ENCODE results near the gene FLOT1. TPM values are rescaled to one million over a fixed set of nuclear protein-coding genes. Genes with fewer than 3 reads are reported as not detected.
"Not testable (repeated sequence)": the region's sequence is repeated elsewhere in the genome, so short reads cannot be mapped to it uniquely, and the experiment has no call there.

The FLOT1 gene
- total RNA-seq, 5 donors from 2014 or later (not counting 1 experiment from before 2014, with no cell fraction given) = 62.2 to 109 (median 74.2) TPM

GRCh38 chr6:30757261-30757904 lies 14.9 kb upstream of the FLOT1 start:
- H3K27ac ChIP-seq (ENCODE audit: low read length) = no peak overlapping the region
- ChIA-PET POLR2A (interaction anchor here in 1 of 2 donors (0.6 kb wide), 1 partner anchor 54 kb away, joined by 4 read pairs; no protein-coding TSS in a partner anchor), CTCF (no interaction called here)
- H3K4me1 ChIP-seq (ENCODE audit: control insufficient read depth in 1 of 2, extremely low read depth in 1 of 2, insufficient read depth in 2 of 2, low read length in 2 of 2) = peaks cover 0 to 4% of the 10 kb centered on the region in 2 experiments
- H3K4me1 Mint-ChIP-seq = peaks cover 7% of the 10 kb centered on the region in 3 donors
- ATAC-seq (replicated peaks in 1 of 4) = no peak
- H3K4me3 Mint-ChIP-seq = no peak overlapping the region
- H3K36me3 Mint-ChIP-seq = no peaks in the 10 kb centered on the region
- no peak overlapping the region for H3K4me3 ChIP-seq (ENCODE audit: control insufficient read depth in 1 of 2, extremely low read depth in 1 of 2, low read length in 1 of 2)
- H3K27me3 Mint-ChIP-seq = no peaks in the 10 kb centered on the region
- no peaks in the 10 kb centered on the region for H3K9me3 Mint-ChIP-seq
- no peaks in the 10 kb centered on the region for H3K36me3 ChIP-seq (ENCODE audit: control insufficient read depth in 2 of 2, extremely low read depth in 1 of 2, insufficient read depth in 1 of 2, low read length in 1 of 2)
- WGBS (ENCODE audit: insufficient coverage) = no CpG with 5 or more reads among the region's 1 CpG
- peaks cover 0 to 4% of the 10 kb centered on the region in 2 experiments for H3K27me3 ChIP-seq (replicated peaks in 1 of 2; ENCODE audit: control insufficient read depth in 2 of 2, extremely low read depth in 1 of 2, insufficient read depth in 2 of 2, low read length in 1 of 2)
- H3K9me3 ChIP-seq = no peaks in the 10 kb centered on the region
- H3K27ac Mint-ChIP-seq = no peak overlapping the region
- DNase-seq = no peak

GRCh38 chr6:30756405-30757003 lies 14.0 kb upstream of the FLOT1 start:
- H3K9me3 Mint-ChIP-seq; POLR2A ChIA-PET; H3K9me3 ChIP-seq; DNase-seq; H3K4me3 ChIP-seq (ENCODE audit: control insufficient read depth in 1 of 2, extremely low read depth in 1 of 2, low read length in 1 of 2); H3K27me3 Mint-ChIP-seq; H3K27ac Mint-ChIP-seq; H3K27ac ChIP-seq (ENCODE audit: low read length); CTCF ChIA-PET; H3K4me1 ChIP-seq (ENCODE audit: control insufficient read depth in 1 of 2, extremely low read depth in 1 of 2, insufficient read depth in 2 of 2, low read length in 2 of 2); H3K36me3 Mint-ChIP-seq; H3K4me1 Mint-ChIP-seq; ATAC-seq (replicated peaks in 1 of 4); H3K4me3 Mint-ChIP-seq; H3K36me3 ChIP-seq (ENCODE audit: control insufficient read depth in 2 of 2, extremely low read depth in 1 of 2, insufficient read depth in 1 of 2, low read length in 1 of 2); H3K27me3 ChIP-seq (replicated peaks in 1 of 2; ENCODE audit: control insufficient read depth in 2 of 2, extremely low read depth in 1 of 2, insufficient read depth in 2 of 2, low read length in 1 of 2): not testable (repeated sequence)
- 89% methylated on average over 2 of the region's 7 CpGs for WGBS (ENCODE audit: insufficient coverage)

- CTCF ChIA-PET = interaction anchor here in 1 of 2 donors (0.6 kb wide), 1 partner anchor 1777 kb away, joined by 3 read pairs; no protein-coding TSS in a partner anchor
- peaks cover 0 to 4% of the 10 kb centered on the region in 2 experiments for H3K27me3 ChIP-seq (replicated peaks in 1 of 2; ENCODE audit: control insufficient read depth in 2 of 2, extremely low read depth in 1 of 2, insufficient read depth in 2 of 2, low read length in 1 of 2)
- no peak overlapping the region for H3K27ac ChIP-seq (ENCODE audit: low read length)
- Mint-ChIP-seq H3K27me3 (no peaks in the 10 kb centered on the region), H3K27ac (no peak overlapping the region), H3K36me3 (no peaks in the 10 kb centered on the region), H3K9me3 (no peaks in the 10 kb centered on the region), H3K4me3 (no peak overlapping the region), H3K4me1 (peaks cover 6 to 9% (median 7%) of the 10 kb centered on the region in 3 donors)
- H3K4me3 ChIP-seq (ENCODE audit: control insufficient read depth in 1 of 2, extremely low read depth in 1 of 2, low read length in 1 of 2) = no peak overlapping the region
- H3K9me3 ChIP-seq = no peaks in the 10 kb centered on the region
- WGBS (ENCODE audit: insufficient coverage) = 100% methylated on average over 1 of the region's 3 CpGs
- H3K4me1 ChIP-seq (ENCODE audit: control insufficient read depth in 1 of 2, extremely low read depth in 1 of 2, insufficient read depth in 2 of 2, low read length in 2 of 2) = peaks cover 0 to 4% of the 10 kb centered on the region in 2 experiments
- no peak for DNase-seq
- POLR2A ChIA-PET = no interaction called here
- no peak for ATAC-seq (replicated peaks in 1 of 4)
- no peaks in the 10 kb centered on the region for H3K36me3 ChIP-seq (ENCODE audit: control insufficient read depth in 2 of 2, extremely low read depth in 1 of 2, insufficient read depth in 1 of 2, low read length in 1 of 2)
These were observed 12.1 kb upstream of the FLOT1 start for GRCh38 chr6:30754631-30755030.

GRCh38 chr6:30752157-30752927 lies 9.9 kb upstream of the FLOT1 start:
- Mint-ChIP-seq H3K27ac (no peak overlapping the region), H3K4me1 (peaks cover 9 to 26% (median 14%) of the 10 kb centered on the region in 3 donors), H3K27me3 (no peaks in the 10 kb centered on the region), H3K36me3 (no peaks in the 10 kb centered on the region), H3K9me3 (no peaks in the 10 kb centered on the region), H3K4me3 (no peak overlapping the region)
- H3K27me3 ChIP-seq (replicated peaks in 1 of 2; ENCODE audit: control insufficient read depth in 2 of 2, extremely low read depth in 1 of 2, insufficient read depth in 2 of 2, low read length in 1 of 2) = peaks cover 0 to 4% of the 10 kb centered on the region in 2 experiments
- POLR2A ChIA-PET = no interaction called here
- 83% methylated on average over 6 of the region's 12 CpGs for WGBS (ENCODE audit: insufficient coverage)
- no peaks in the 10 kb centered on the region for H3K9me3 ChIP-seq
- no peak overlapping the region for H3K27ac ChIP-seq (ENCODE audit: low read length)
- ATAC-seq (replicated peaks in 1 of 4) (no peak), DNase-seq (no peak)
- no peaks in the 10 kb centered on the region for H3K36me3 ChIP-seq (ENCODE audit: control insufficient read depth in 2 of 2, extremely low read depth in 1 of 2, insufficient read depth in 1 of 2, low read length in 1 of 2)
- CTCF ChIA-PET = interaction anchor here in 1 of 2 donors (0.7 kb wide), 2 partner anchors 11 to 115 kb away, joined by 3 read pairs; no protein-coding TSS in a partner anchor
- no peak overlapping the region for H3K4me3 ChIP-seq (ENCODE audit: control insufficient read depth in 1 of 2, extremely low read depth in 1 of 2, low read length in 1 of 2)
- peaks cover 0 to 2% of the 10 kb centered on the region in 2 experiments for H3K4me1 ChIP-seq (ENCODE audit: control insufficient read depth in 1 of 2, extremely low read depth in 1 of 2, insufficient read depth in 2 of 2, low read length in 2 of 2)

GRCh38 chr6:30750379-30750668 lies 7.8 kb upstream of the FLOT1 start:
- no peak overlapping the region for H3K27ac ChIP-seq (ENCODE audit: low read length)
- no peaks in the 10 kb centered on the region for H3K9me3 ChIP-seq
- no peaks in the 10 kb centered on the region for H3K4me1 ChIP-seq (ENCODE audit: control insufficient read depth in 1 of 2, extremely low read depth in 1 of 2, insufficient read depth in 2 of 2, low read length in 2 of 2)
- peaks cover 8 to 25% (median 14%) of the 10 kb centered on the region in 3 donors for H3K4me1 Mint-ChIP-seq
- no peaks in the 10 kb centered on the region for H3K27me3 Mint-ChIP-seq
- no peak overlapping the region for H3K4me3 Mint-ChIP-seq
- H3K36me3 Mint-ChIP-seq = no peaks in the 10 kb centered on the region
- peaks cover 0 to 2% of the 10 kb centered on the region in 2 experiments for H3K27me3 ChIP-seq (replicated peaks in 1 of 2; ENCODE audit: control insufficient read depth in 2 of 2, extremely low read depth in 1 of 2, insufficient read depth in 2 of 2, low read length in 1 of 2)
- ChIA-PET CTCF (no interaction called here), POLR2A (no interaction called here)
- H3K9me3 Mint-ChIP-seq = no peaks in the 10 kb centered on the region
- ATAC-seq (replicated peaks in 1 of 4) (no peak), DNase-seq (no peak)
- no peaks in the 10 kb centered on the region for H3K36me3 ChIP-seq (ENCODE audit: control insufficient read depth in 2 of 2, extremely low read depth in 1 of 2, insufficient read depth in 1 of 2, low read length in 1 of 2)
- H3K4me3 ChIP-seq (ENCODE audit: control insufficient read depth in 1 of 2, extremely low read depth in 1 of 2, low read length in 1 of 2) = no peak overlapping the region
- H3K27ac Mint-ChIP-seq = no peak overlapping the region

GRCh38 chr6:30749554-30750378 lies 7.3 kb upstream of the FLOT1 start:
- 93% methylated on average over 12 of the region's 12 CpGs for whole genome bisulfite sequencing (ENCODE audit: insufficient coverage)
- Histone ChIP-seq H3K27ac (ENCODE audit: low read length) (no peak overlapping the region), H3K27me3 (replicated peaks in 1 of 2; ENCODE audit: control insufficient read depth in 2 of 2, extremely low read depth in 1 of 2, insufficient read depth in 2 of 2, low read length in 1 of 2) (no peaks in the 10 kb centered on the region), H3K9me3 (no peaks in the 10 kb centered on the region), H3K36me3 (ENCODE audit: control insufficient read depth in 2 of 2, extremely low read depth in 1 of 2, insufficient read depth in 1 of 2, low read length in 1 of 2) (no peaks in the 10 kb centered on the region), H3K4me1 (ENCODE audit: control insufficient read depth in 1 of 2, extremely low read depth in 1 of 2, insufficient read depth in 2 of 2, low read length in 2 of 2) (peaks cover 0 to under 1% of the 10 kb centered on the region in 2 experiments), H3K4me3 (ENCODE audit: control insufficient read depth in 1 of 2, extremely low read depth in 1 of 2, low read length in 1 of 2) (no peak overlapping the region)
- H3K4me3 Mint-ChIP-seq = no peak overlapping the region
- no peaks in the 10 kb centered on the region for H3K27me3 Mint-ChIP-seq
- no peak for DNase-seq
- ATAC-seq (replicated peaks in 1 of 4) = no peak
- POLR2A ChIA-PET = no interaction called here
- peaks cover 11 to 31% (median 17%) of the 10 kb centered on the region in 3 donors for H3K4me1 Mint-ChIP-seq
- no peak overlapping the region for H3K27ac Mint-ChIP-seq
- H3K36me3 Mint-ChIP-seq = no peaks in the 10 kb centered on the region
- CTCF ChIA-PET = no interaction called here
- H3K9me3 Mint-ChIP-seq = no peaks in the 10 kb centered on the region

All from T-cell (primary cell).